ENCODE measurements around the gene FKBP2.

DNA sequence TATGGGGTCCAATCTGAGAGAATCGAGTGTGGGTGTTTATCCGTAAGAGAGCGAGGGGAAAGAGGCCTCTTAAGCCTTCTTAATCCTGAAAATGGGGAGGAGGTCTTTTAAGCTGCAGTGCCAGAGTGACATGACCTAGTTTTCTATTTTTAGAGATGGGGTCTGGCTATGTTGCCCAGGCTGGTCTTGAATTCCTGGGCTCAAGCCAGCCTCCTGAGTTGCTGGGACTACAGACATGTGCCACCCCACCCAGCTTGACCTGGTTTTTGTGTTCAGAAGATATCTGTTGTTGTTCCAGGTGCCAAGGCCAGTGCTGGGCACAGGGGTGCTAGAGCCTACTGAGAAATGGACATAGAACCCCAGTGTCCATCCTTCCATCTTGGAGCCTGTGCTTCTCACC is 42.2 kb downstream of the FKBP2 start:
- TF ChIP-seq, protein P1, sequence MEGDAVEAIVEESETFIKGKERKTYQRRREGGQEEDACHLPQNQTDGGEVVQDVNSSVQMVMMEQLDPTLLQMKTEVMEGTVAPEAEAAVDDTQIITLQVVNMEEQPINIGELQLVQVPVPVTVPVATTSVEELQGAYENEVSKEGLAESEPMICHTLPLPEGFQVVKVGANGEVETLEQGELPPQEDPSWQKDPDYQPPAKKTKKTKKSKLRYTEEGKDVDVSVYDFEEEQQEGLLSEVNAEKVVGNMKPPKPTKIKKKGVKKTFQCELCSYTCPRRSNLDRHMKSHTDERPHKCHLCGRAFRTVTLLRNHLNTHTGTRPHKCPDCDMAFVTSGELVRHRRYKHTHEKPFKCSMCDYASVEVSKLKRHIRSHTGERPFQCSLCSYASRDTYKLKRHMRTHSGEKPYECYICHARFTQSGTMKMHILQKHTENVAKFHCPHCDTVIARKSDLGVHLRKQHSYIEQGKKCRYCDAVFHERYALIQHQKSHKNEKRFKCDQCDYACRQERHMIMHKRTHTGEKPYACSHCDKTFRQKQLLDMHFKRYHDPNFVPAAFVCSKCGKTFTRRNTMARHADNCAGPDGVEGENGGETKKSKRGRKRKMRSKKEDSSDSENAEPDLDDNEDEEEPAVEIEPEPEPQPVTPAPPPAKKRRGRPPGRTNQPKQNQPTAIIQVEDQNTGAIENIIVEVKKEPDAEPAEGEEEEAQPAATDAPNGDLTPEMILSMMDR (IDR thresholded peaks at IDR 0.05; ENCODE audit: poor library complexity): no peak
- no peak for TF ChIP-seq EZH2 (IDR thresholded peaks at IDR 0.05; ENCODE audit: borderline replicate concordance)

All from hepatocyte (in vitro differentiated cells).